ENCODE data around the gene THAP7.

DNA sequence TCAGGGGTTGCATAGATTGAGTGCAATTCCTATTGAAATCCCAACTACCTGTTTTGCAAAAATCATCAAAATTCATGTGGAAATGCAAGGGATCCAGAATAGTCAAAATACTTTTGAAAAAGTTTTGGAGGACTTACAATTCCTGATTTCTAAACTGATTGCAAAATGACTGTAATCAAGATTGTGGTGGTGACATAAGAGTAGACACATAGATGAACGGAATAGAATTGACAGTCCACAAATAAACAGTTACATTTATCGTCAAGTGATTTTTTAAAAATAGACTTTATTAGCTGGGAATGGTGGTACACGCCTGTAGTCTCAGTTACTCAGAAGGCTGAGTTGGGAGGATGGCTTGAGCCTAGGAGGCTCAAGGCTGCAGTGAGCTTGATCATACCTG, 33.1 kb upstream of the THAP7 start:
- TF ChIP-seq, protein P1, sequence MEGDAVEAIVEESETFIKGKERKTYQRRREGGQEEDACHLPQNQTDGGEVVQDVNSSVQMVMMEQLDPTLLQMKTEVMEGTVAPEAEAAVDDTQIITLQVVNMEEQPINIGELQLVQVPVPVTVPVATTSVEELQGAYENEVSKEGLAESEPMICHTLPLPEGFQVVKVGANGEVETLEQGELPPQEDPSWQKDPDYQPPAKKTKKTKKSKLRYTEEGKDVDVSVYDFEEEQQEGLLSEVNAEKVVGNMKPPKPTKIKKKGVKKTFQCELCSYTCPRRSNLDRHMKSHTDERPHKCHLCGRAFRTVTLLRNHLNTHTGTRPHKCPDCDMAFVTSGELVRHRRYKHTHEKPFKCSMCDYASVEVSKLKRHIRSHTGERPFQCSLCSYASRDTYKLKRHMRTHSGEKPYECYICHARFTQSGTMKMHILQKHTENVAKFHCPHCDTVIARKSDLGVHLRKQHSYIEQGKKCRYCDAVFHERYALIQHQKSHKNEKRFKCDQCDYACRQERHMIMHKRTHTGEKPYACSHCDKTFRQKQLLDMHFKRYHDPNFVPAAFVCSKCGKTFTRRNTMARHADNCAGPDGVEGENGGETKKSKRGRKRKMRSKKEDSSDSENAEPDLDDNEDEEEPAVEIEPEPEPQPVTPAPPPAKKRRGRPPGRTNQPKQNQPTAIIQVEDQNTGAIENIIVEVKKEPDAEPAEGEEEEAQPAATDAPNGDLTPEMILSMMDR (IDR thresholded peaks at IDR 0.05), result no peak
- TF ChIP-seq POLR2AphosphoS5 (IDR thresholded peaks at IDR 0.05) (no peak), POLR2A (IDR thresholded peaks at IDR 0.05) (no peak), EP300 (IDR thresholded peaks at IDR 0.05) (no peak)

Data from suprapubic skin (tissue), 4 donors.